ENCODE results near the gene SCN5A. TPM values are rescaled to one million over a fixed set of nuclear protein-coding genes. Genes with fewer than 3 reads are reported as not detected.

SCN5A gene
- total RNA-seq, 1 donor: not detected

GRCh38 chr3:38560996-38561717 is 88.3 kb downstream of the SCN5A start:
- H3K36me3 ChIP-seq (ENCODE audit: insufficient read depth, low read length): no peaks in the 10 kb centered on the region
- H3K4me2 ChIP-seq (ENCODE audit: insufficient read depth, low read length): no peak overlapping the region
- TF ChIP-seq CTCF (IDR thresholded peaks at IDR 0.05; ENCODE audit: extremely low read depth, low read depth, low read length): no peak
- H4K20me1 ChIP-seq (ENCODE audit: insufficient read depth, low read length): no peaks in the 10 kb centered on the region
- no peak overlapping the region for H3K27ac ChIP-seq (ENCODE audit: low read depth, low read length)
- no peak for DNase-seq (ENCODE audit: insufficient read length, low spot score, missing footprints)
- H3K4me3 ChIP-seq (ENCODE audit: insufficient read depth, low read length): no peak overlapping the region
- no peaks in the 10 kb centered on the region for H3K27me3 ChIP-seq (ENCODE audit: insufficient read depth, low read length)
- H3K4me1 ChIP-seq (ENCODE audit: insufficient read depth, low read length): no peaks in the 10 kb centered on the region
- H3K9me3 ChIP-seq (ENCODE audit: low read depth, low read length): no peaks in the 10 kb centered on the region
- no peak overlapping the region for H2AFZ ChIP-seq (ENCODE audit: low read length)
- no peaks in the 10 kb centered on the region for H3K79me2 ChIP-seq (ENCODE audit: insufficient read depth, low read length)

- TF ChIP-seq CTCF (IDR thresholded peaks at IDR 0.05; ENCODE audit: extremely low read depth, low read depth, low read length): no peak
- no peaks in the 10 kb centered on the region for H3K36me3 ChIP-seq (ENCODE audit: insufficient read depth, low read length)
- H4K20me1 ChIP-seq (ENCODE audit: insufficient read depth, low read length): no peaks in the 10 kb centered on the region
- H3K27me3 ChIP-seq (ENCODE audit: insufficient read depth, low read length): no peaks in the 10 kb centered on the region
- no peak overlapping the region for H2AFZ ChIP-seq (ENCODE audit: low read length)
- no peaks in the 10 kb centered on the region for H3K9me3 ChIP-seq (ENCODE audit: low read depth, low read length)
- no peak overlapping the region for H3K4me3 ChIP-seq (ENCODE audit: insufficient read depth, low read length)
- no peaks in the 10 kb centered on the region for H3K4me1 ChIP-seq (ENCODE audit: insufficient read depth, low read length)
- DNase-seq (ENCODE audit: insufficient read length, low spot score, missing footprints): no peak
- H3K27ac ChIP-seq (ENCODE audit: low read depth, low read length): no peak overlapping the region
- no peak overlapping the region for H3K4me2 ChIP-seq (ENCODE audit: insufficient read depth, low read length)
- no peaks in the 10 kb centered on the region for H3K79me2 ChIP-seq (ENCODE audit: insufficient read depth, low read length)
Observed at GRCh38 chr3:38560284-38560683, 89.2 kb downstream of the SCN5A start.

GRCh38 chr3:38558864-38559263 is 90.6 kb downstream of the SCN5A start:
- DNase-seq (ENCODE audit: insufficient read length, low spot score, missing footprints): no peak
- Histone ChIP-seq H3K27ac (ENCODE audit: low read depth, low read length) (no peak overlapping the region), H3K4me2 (ENCODE audit: insufficient read depth, low read length) (no peak overlapping the region), H2AFZ (ENCODE audit: low read length) (no peak overlapping the region), H3K9me3 (ENCODE audit: low read depth, low read length) (no peaks in the 10 kb centered on the region), H3K36me3 (ENCODE audit: insufficient read depth, low read length) (no peaks in the 10 kb centered on the region), H3K4me1 (ENCODE audit: insufficient read depth, low read length) (no peaks in the 10 kb centered on the region), H3K4me3 (ENCODE audit: insufficient read depth, low read length) (no peak overlapping the region), H4K20me1 (ENCODE audit: insufficient read depth, low read length) (no peaks in the 10 kb centered on the region), H3K27me3 (ENCODE audit: insufficient read depth, low read length) (no peaks in the 10 kb centered on the region), H3K79me2 (ENCODE audit: insufficient read depth, low read length) (no peaks in the 10 kb centered on the region)
- TF ChIP-seq CTCF (IDR thresholded peaks at IDR 0.05; ENCODE audit: extremely low read depth, low read depth, low read length): no peak

- H3K27ac ChIP-seq (ENCODE audit: low read depth, low read length): no peak overlapping the region
- no peak for TF ChIP-seq CTCF (IDR thresholded peaks at IDR 0.05; ENCODE audit: extremely low read depth, low read depth, low read length)
- H3K79me2 ChIP-seq (ENCODE audit: insufficient read depth, low read length): no peaks in the 10 kb centered on the region
- H3K36me3 ChIP-seq (ENCODE audit: insufficient read depth, low read length): no peaks in the 10 kb centered on the region
- H3K27me3 ChIP-seq (ENCODE audit: insufficient read depth, low read length): no peaks in the 10 kb centered on the region
- H3K4me1 ChIP-seq (ENCODE audit: insufficient read depth, low read length): no peaks in the 10 kb centered on the region
- no peak overlapping the region for H3K4me2 ChIP-seq (ENCODE audit: insufficient read depth, low read length)
- no peaks in the 10 kb centered on the region for H3K9me3 ChIP-seq (ENCODE audit: low read depth, low read length)
- DNase-seq (ENCODE audit: insufficient read length, low spot score, missing footprints): no peak
- H4K20me1 ChIP-seq (ENCODE audit: insufficient read depth, low read length): no peaks in the 10 kb centered on the region
- H2AFZ ChIP-seq (ENCODE audit: low read length): no peak overlapping the region
- no peak overlapping the region for H3K4me3 ChIP-seq (ENCODE audit: insufficient read depth, low read length)
Observed at GRCh38 chr3:38556640-38557358, 92.7 kb downstream of the SCN5A start.

All from osteoblast (primary cell).